Myocyte (in vitro differentiated cells): ENCODE results near the gene CSN3. TPM values are rescaled to one million over a fixed set of nuclear protein-coding genes. Genes with fewer than 3 reads are reported as not detected.
"Not testable (repeated sequence)": the region's sequence is repeated elsewhere in the genome, so short reads cannot be mapped to it uniquely, and the experiment has no call there.

Experiments
- DNase-seq: peaks from one replicate; pipeline ENCODE4 v3.0.0-alpha.2; 2012; ENCODE audit warnings: low read depth
- polyA plus RNA-seq: library from polyadenylated mRNA; unstranded; fragments of >200 nt; gene quantifications from one replicate; pipeline ENCODE4 v1.2.1, GENCODE V29; 2012; ENCODE audit warnings: missing spikeins
- total RNA-seq: library from RNA; depleted of rRNA; stranded (reverse); fragments of >200 nt; gene quantifications from 2 replicates; pipeline ENCODE4 v1.2.3, GENCODE V29; 2014

CSN3 gene
- total RNA-seq, result not detected in 2 replicates
- polyA plus RNA-seq, result not detected

- DNase-seq, result not testable (repeated sequence)
These were observed at the start of gene CSN3 for GRCh38 chr4:70242297-70242696. CSN3 (plus strand) TSS chr4:70242597; CDS start chr4:70244820, 2,223 bp downstream.

- DNase-seq, result no peak
These were observed 49.5 kb upstream of the CSN3 start for GRCh38 chr4:70192895-70193294.

- DNase-seq, result no peak
These were observed 47.0 kb upstream of the CSN3 start, which contains the start of gene ODAM for GRCh38 chr4:70195425-70195824. ODAM (plus strand) TSS chr4:70195725; CDS start chr4:70196544, 819 bp downstream.

- DNase-seq, result no peak
These were observed 45.5 kb upstream of the CSN3 start for GRCh38 chr4:70196857-70197256.

DNA sequence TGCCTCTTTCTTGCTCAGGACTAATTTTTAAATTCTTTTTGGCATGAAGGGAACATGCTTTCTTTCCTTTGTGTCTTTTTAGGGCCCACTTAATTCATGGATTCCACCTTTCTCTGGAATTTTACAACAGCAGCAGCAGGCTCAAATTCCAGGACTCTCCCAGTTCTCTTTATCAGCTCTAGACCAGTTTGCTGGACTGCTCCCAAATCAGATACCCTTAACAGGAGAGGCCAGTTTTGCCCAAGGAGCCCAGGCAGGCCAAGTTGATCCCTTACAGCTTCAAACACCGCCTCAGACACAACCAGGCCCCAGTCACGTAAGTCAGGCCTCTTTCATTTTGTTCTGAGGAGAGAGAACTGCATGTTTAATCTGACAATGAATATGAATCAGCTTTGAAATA lies 44.6 kb upstream of the CSN3 start:
- no peak for DNase-seq

- no peak for DNase-seq
These were observed 38.8 kb upstream of the CSN3 start for GRCh38 chr4:70203601-70204000.

- not testable (repeated sequence) for DNase-seq
These were observed 29.6 kb upstream of the CSN3 start for GRCh38 chr4:70212752-70213151.

DNA sequence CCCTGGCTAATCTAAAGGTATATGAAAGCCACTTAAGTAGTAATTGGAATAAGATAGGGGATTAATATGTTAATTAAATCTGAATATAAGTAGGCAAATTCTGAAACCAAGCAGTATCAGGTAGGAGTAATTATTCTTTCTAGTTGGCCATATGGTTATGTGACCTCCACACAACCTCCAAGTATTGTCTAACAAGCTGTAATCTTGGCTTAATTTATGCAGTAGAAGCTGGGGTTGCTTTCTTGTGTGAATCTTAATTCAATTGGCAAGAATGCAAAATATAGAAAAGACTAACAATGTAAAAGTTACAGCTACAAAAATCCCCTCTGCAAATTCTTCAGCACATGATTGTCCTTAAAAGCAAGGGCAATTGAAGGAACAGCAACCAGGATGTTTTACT lies 26.3 kb upstream of the CSN3 start:
- DNase-seq, result not testable (repeated sequence)

- not testable (repeated sequence) for DNase-seq
These were observed 25.8 kb upstream of the CSN3 start for GRCh38 chr4:70216550-70216949.

GRCh38 chr4:70221389-70221788 lies 21.0 kb upstream of the CSN3 start:
- DNase-seq, result not testable (repeated sequence)

DNA sequence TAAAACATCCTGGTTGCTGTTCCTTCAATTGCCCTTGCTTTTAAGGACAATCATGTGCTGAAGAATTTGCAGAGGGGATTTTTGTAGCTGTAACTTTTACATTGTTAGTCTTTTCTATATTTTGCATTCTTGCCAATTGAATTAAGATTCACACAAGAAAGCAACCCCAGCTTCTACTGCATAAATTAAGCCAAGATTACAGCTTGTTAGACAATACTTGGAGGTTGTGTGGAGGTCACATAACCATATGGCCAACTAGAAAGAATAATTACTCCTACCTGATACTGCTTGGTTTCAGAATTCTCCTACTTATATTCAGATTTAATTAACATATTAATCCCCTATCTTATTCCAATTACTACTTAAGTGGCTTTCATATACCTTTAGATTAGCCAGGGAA lies 20.6 kb upstream of the CSN3 start:
- DNase-seq, result not testable (repeated sequence)

DNA sequence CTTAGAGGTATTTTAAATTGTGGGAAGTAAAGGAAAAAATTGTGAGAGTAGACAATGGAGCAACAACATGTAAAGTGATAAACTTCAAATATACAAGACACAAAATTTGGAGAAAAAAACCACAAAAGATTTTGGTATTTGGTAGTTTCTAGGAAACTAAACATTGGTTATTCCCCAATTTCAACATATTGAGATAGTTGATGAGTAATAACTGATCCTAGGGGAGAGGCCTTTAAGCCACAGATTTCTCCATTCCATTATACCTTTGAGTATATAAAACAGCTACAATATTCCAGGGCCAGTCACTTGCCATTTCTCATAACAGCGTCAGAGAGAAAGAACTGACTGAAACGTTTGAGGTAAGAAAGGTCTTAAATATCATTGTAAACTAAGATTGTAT lies 16.6 kb upstream of the CSN3 start, which contains the start of gene FDCSP:
Gene FDCSP (plus strand): TSS at position 301 of the 400 bp plus-strand sequence. CDS start 5,071 bp downstream, outside the sequence.
- DNase-seq, result no peak

DNA sequence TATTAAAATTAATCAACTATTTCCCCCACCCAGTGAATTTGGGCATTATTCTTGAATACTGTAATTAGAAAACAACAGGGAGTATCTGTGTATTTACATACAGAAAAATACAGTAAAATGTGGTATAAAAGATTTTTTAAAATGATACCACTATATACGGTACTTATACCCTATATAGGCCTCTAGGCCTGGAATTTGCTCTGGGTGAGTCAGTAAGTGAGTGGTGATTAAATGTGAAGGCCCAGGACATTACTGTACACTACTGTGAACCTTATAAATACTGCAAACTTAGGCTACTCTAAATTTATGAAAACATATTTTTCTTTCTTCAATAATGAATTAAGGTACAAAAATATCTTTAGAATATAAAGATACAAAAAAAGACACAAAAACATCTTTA lies 6.3 kb upstream of the CSN3 start:
- no peak for DNase-seq

GRCh38 chr4:70239131-70239883 lies 3.1 kb upstream of the CSN3 start:
- no peak for DNase-seq

DNA sequence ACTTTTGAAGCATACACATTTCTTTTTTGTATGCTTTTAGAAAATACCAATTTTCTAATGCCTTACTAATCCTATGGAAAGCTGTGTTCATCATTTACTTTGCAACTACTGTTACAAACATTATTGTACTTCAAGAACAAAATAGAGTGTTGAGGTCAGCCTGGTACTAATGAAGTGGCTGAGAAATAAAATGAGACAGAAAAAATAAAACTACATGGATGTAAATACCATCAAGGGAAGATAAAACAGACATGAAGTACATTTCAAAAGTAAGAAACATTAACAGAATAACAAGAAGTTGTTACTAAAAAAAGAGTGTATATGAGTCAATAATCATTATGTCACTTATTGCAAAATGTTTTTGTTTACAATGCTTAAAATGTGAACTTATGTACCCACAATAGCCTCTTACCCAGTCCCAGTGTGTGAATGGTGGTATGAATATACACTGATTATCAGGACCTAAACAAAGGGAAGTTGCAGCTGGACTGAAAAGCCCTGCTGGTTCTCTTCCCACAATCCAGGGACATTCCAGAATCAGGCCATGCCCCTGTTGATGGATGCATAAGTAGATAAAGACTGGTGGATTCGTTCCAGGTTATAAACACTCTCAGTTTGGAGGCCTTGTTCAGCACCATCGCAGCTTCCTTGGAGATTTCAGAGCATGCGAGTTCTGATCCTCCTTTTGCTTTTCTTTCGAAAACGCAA lies 2.4 kb upstream of the CSN3 start:
- no peak for DNase-seq

DNA sequence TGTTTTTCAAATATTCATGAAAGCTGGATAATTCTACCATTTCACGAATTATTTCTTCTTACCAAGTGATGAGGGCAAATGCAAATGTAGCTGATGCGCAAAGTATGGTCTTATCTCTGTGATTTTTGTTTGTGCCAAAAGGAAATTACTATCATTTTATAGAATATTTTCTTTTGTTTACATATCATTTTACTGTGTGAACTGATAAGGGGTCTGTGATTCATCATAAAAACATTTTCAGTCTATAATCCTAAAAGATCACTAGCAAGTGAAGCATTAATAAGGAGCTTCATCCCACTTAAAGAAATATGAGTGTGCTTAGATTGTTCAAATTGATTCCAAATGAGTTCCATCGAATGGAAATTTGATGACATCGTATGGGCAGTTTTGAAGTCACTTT lies 694 bp downstream of the CSN3 start:
- no peak for DNase-seq

DNA sequence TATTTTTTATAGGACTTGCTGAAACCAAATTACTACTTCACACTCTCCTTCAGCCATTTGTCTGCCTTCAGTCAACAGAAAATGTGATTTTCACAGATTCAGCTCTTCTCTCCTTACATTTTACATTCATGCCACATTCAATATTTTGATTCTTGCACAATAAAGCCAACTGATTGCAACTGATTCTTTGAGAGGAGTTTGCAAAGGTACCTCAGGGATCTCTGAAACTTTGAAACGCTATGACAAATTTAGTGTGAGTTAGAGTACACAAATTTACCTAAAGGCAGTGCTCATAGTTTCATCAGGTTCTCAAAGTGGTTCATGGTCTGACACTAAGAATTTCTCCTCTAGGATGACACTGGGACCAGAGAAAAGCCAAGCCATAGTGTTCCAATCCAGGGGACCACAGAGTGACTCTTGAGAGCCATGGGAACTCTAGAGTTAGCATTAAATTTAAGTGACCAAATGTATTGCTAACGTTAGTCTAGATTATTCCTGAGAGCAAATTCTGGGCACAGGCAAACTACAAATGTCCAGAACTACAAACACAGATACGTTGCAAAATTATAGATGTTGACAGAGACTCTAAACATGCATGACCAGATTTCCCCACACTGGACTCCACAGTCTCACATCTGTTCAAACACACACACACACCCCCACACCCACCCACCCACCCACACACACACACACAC lies 9.0 kb downstream of the CSN3 start:
- no peak for DNase-seq

GRCh38 chr4:70251945-70252277 lies 9.5 kb downstream of the CSN3 start:
- DNase-seq, result no peak

GRCh38 chr4:70269674-70270073 lies 27.3 kb downstream of the CSN3 start:
- DNase-seq, result no peak

DNA sequence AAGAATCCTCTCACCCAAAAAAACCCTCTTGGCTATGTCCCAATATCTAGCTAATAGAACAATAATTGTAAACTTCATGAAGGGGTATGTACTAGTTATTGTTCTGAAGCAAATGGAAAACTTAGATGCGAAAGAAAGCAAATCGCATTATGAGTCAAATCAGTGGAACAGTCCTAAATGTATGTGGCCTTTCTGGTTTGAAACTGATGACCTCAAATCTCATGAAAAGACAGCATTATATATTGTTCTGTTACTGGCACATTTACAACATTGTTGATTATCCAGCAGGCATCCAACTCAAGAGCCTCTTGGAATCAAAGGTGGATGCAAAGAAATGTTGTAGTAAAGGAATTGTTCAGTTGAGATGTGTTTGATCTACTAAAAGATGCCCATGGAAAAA lies 34.7 kb downstream of the CSN3 start:
- no peak for DNase-seq

DNA sequence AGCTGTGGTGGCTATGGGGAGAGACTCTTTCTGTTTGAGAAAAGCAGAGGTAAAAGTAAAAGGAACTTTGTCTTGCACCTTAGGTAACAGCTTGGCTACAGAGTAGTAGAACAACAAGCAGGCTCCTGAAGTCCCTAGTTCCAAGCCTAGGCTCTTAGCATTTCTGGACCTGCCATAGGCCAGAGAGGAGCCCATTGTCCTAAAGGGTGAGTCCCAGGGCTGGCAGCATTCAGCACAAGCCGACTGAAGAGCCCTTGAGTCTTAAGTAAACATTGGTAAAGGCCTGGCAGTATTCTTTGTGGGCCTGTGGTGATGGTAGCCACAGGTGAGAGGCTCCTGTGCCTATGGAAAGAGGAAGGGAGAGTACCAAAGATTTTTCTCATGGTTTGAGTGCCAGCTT lies 38.2 kb downstream of the CSN3 start:
- no peak for DNase-seq

DNA sequence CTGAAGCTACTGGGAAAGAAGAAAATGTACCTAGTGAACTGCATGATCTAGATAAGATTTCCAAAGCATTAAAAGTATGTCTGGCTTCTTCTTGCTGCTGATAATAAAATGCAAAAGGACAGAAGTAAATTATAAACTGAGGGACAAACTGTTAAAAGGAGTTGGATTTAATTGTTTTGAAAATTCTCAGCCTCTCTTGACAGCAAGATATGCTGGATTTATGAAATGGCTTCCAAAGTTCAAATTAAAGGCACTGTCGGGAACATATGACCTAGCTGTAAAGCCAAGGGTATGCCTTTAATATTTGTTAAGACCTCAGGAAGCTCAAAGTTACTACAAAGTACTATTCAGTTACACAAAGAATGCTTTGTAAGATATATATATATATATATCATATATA lies 46.3 kb downstream of the CSN3 start:
- no peak for DNase-seq
